Ascending aorta (tissue), 2 donors: Measurements from ENCODE around the gene GALNT17. TPM values are rescaled to one million over a fixed set of nuclear protein-coding genes. Genes with fewer than 3 reads are reported as not detected.

Experiments used
- DNase-seq, 2 donors: peaks; one replicate each; pipeline ENCODE4 v3.0.0-alpha.2; 2019; ENCODE audit warnings: low spot score in 2 of 2
- H3K27ac ChIP-seq, 2 donors: fragments of 200-600 bp; sonication (generic); one replicate each; pipeline ENCODE4 v1.5.1; 2016 to 2017; ENCODE audit warnings: mild to moderate bottlenecking in 1 of 2
- H3K27me3 ChIP-seq: fragments of 200-600 bp; sonication (generic); one replicate; pipeline ENCODE4 v1.5.1; 2017
- H3K36me3 ChIP-seq, 2 donors: fragments of 200-600 bp; sonication (generic); one replicate each; pipeline ENCODE4 v1.5.1; 2016
- H3K4me1 ChIP-seq, 2 donors: fragments of 200-600 bp; sonication (generic); one replicate each; pipeline ENCODE4 v1.5.1; 2016 to 2017; ENCODE audit warnings: mild to moderate bottlenecking in 1 of 2
- H3K4me3 ChIP-seq, 2 donors: fragments of 200-600 bp; sonication (generic); one replicate each; pipeline ENCODE4 v1.5.1; 2016 to 2017; ENCODE audit warnings: mild to moderate bottlenecking in 1 of 2
- H3K9me3 ChIP-seq, 2 donors: fragments of 200-600 bp; sonication (generic); one replicate each; pipeline ENCODE4 v1.5.1; 2016
- CTCF ChIP-seq, 3 experiments: fragments of 200-600 bp in 2 of 3; fragments of 450-650 bp in 1 of 3; sonication (generic) in 2 of 3; IDR thresholded peaks; one replicate each; pipeline ENCODE4 v1.5.1; 2016 to 2019; ENCODE audit warnings: antibody characterized with exemption in 3 of 3, mild to moderate bottlenecking in 1 of 3, moderate library complexity in 1 of 3
- intact Hi-C: fragments of 100-400 bp; cut with DNase I; formaldehyde crosslinking; loops from one replicate; pipeline ENCODE4 v1.15.1; 2023
- total RNA-seq: library from RNA; depleted of rRNA; stranded (reverse); fragments of >200 nt; gene quantifications from one replicate; pipeline ENCODE4 v1.1.0, GENCODE V29; 2016

The GALNT17 gene
- total RNA-seq, 1 donor from 2014 or later, result 29.8 TPM

GRCh38 chr7:71687286-71687685 is 555.3 kb downstream of the GALNT17 start:
- H3K36me3 ChIP-seq, result no peaks in the 10 kb centered on the region
- no peak for TF ChIP-seq CTCF (IDR thresholded peaks at IDR 0.05)
- no peaks in the 10 kb centered on the region for H3K9me3 ChIP-seq
- no peak overlapping the region for H3K27ac ChIP-seq
- H3K4me1 ChIP-seq, result no peaks in the 10 kb centered on the region
- intact Hi-C loops, result no loop called here
- no peak for DNase-seq
- H3K4me3 ChIP-seq, result no peak overlapping the region
- H3K27me3 ChIP-seq, result no peaks in the 10 kb centered on the region

- Histone ChIP-seq H3K4me3 (no peak overlapping the region), H3K27ac (no peak overlapping the region), H3K27me3 (no peaks in the 10 kb centered on the region), H3K36me3 (no peaks in the 10 kb centered on the region), H3K4me1 (no peaks in the 10 kb centered on the region), H3K9me3 (no peaks in the 10 kb centered on the region)
- intact Hi-C loops, result no loop called here
- DNase-seq, result no peak
- no peak for TF ChIP-seq CTCF (IDR thresholded peaks at IDR 0.05)
Measured at GRCh38 chr7:71687831-71688599, 556.1 kb downstream of the GALNT17 start.

- no peaks in the 10 kb centered on the region for H3K9me3 ChIP-seq
- DNase-seq, result no peak
- H3K27me3 ChIP-seq, result no peaks in the 10 kb centered on the region
- no peaks in the 10 kb centered on the region for H3K4me1 ChIP-seq
- no peak overlapping the region for H3K4me3 ChIP-seq
- no peaks in the 10 kb centered on the region for H3K36me3 ChIP-seq
- intact Hi-C loops, result no loop called here
- no peak for TF ChIP-seq CTCF (IDR thresholded peaks at IDR 0.05)
- H3K27ac ChIP-seq, result no peak overlapping the region
Measured at GRCh38 chr7:71691538-71691937, 559.6 kb downstream of the GALNT17 start.

- H3K4me3 ChIP-seq, result no peak overlapping the region
- H3K27ac ChIP-seq, result no peak overlapping the region
- intact Hi-C loops, result no loop called here
- H3K4me1 ChIP-seq, result no peaks in the 10 kb centered on the region
- H3K9me3 ChIP-seq, result no peaks in the 10 kb centered on the region
- no peak for TF ChIP-seq CTCF (IDR thresholded peaks at IDR 0.05)
- no peak for DNase-seq
- H3K27me3 ChIP-seq, result no peaks in the 10 kb centered on the region
- H3K36me3 ChIP-seq, result no peaks in the 10 kb centered on the region
Measured at GRCh38 chr7:71694665-71695064, 562.7 kb downstream of the GALNT17 start.

- intact Hi-C loops, result no loop called here
- H3K27me3 ChIP-seq, result no peaks in the 10 kb centered on the region
- H3K4me3 ChIP-seq, result no peak overlapping the region
- no peak for DNase-seq
- H3K36me3 ChIP-seq, result no peaks in the 10 kb centered on the region
- no peaks in the 10 kb centered on the region for H3K4me1 ChIP-seq
- H3K27ac ChIP-seq, result no peak overlapping the region
- H3K9me3 ChIP-seq, result no peaks in the 10 kb centered on the region
- TF ChIP-seq CTCF (IDR thresholded peaks at IDR 0.05), result no peak
Measured at GRCh38 chr7:71695186-71695585, 563.2 kb downstream of the GALNT17 start.
